GM12878 (cell line): Measurements from ENCODE around the gene WWOX. TPM values are rescaled to one million over a fixed set of nuclear protein-coding genes. Genes with fewer than 3 reads are reported as not detected.

Experiments
- ATAC-seq: fragments of 200-7000 bp; cut with Tn5 transposase; 3 replicates; pipeline ENCODE4 v1.9.1; 2020; ENCODE audit warnings: mild to moderate bottlenecking, moderate library complexity
- BruUV-seq: library from RNA; stranded (reverse); fragments of 400-500 nt; replicated peaks from 2 replicates; lab custom pipeline; 2021; lab: Mats Ljungman, UMichigan
- CTCF ChIA-PET: fragments of 300-600 bp; sonication (Branson Sonifier 250); formaldehyde crosslinking; extraction: SDS; loops from one replicate; lab custom pipeline; 2021; ENCODE audit warnings: inconsistent platforms; lab: Yijun Ruan, JAX
- POLR2A ChIA-PET: fragments of 350-600 bp; formaldehyde crosslinking; extraction: SDS; loops from one replicate; lab custom pipeline; 2021; ENCODE audit warnings: inconsistent platforms; lab: Charles Lee
- RAD21 ChIA-PET: fragments of 300-600 bp; sonication (Branson Sonifier 250); formaldehyde crosslinking; loops from one replicate; lab custom pipeline; 2023; ENCODE audit warnings: antibody characterized with exemption; ENCODE audit not compliant: unreplicated experiment; lab: Charles Lee
- SMC1A ChIA-PET: fragments of 300-600 bp; sonication (Branson Sonifier 250); formaldehyde crosslinking; loops from one replicate; lab custom pipeline; 2023; ENCODE audit not compliant: unreplicated experiment, uncharacterized antibody; lab: Charles Lee
- DNase-seq: peaks from one replicate; pipeline ENCODE4 v3.0.0-alpha.2; 2011; ENCODE audit warnings: low read depth, low spot score
- FAIRE-seq: peaks from 3 replicates; lab custom pipeline; 2011; peaks lifted over from hg19 to GRCh38; lab: Jason Lieb, UNC
- H2AFZ ChIP-seq: 2 replicates; pipeline ENCODE4 v1.6.0; 2011; ENCODE audit warnings: low read depth, low read length, control low read depth; ENCODE audit not compliant: control insufficient read depth
- H3K27ac ChIP-seq: 2 replicates; pipeline ENCODE4 v1.5.1; 2011; ENCODE audit warnings: control low read depth; ENCODE audit not compliant: control insufficient read depth, insufficient read depth
- H3K27me3 ChIP-seq, 2 experiments: replicated peaks in 1 of 2; 2 replicates each; pipeline versions ENCODE4 v1.6.0 to v1.6.1; 2011; ENCODE audit warnings: low read length in 1 of 2; ENCODE audit not compliant: control insufficient read depth in 2 of 2, insufficient read depth in 2 of 2
- H3K36me3 ChIP-seq, 2 experiments: 2 replicates each; pipeline ENCODE4 v1.5.1; 2011; ENCODE audit warnings: low read length in 1 of 2; ENCODE audit not compliant: control insufficient read depth in 2 of 2, insufficient read depth in 2 of 2
- H3K4me1 ChIP-seq: 2 replicates; pipeline ENCODE4 v1.6.1; 2011; ENCODE audit warnings: mild to moderate bottlenecking, low read length, moderate library complexity, mixed read lengths; ENCODE audit not compliant: control insufficient read depth, insufficient read depth
- H3K4me2 ChIP-seq: 2 replicates; pipeline ENCODE4 v1.6.0; 2011; ENCODE audit warnings: control low read depth; ENCODE audit not compliant: control insufficient read depth, insufficient read depth
- H3K4me3 ChIP-seq: fragments of 200-600 bp; sonication (generic); 2 replicates; pipeline ENCODE4 v1.5.1; 2016
- H3K79me2 ChIP-seq: 2 replicates; pipeline ENCODE4 v1.6.0; 2011; ENCODE audit warnings: low read length; ENCODE audit not compliant: control insufficient read depth, insufficient read depth
- H3K9ac ChIP-seq: 2 replicates; pipeline ENCODE4 v1.8.0; 2011; ENCODE audit warnings: low read length, control low read depth, mixed read lengths; ENCODE audit not compliant: control insufficient read depth, insufficient read depth
- H3K9me3 ChIP-seq: replicated peaks from 3 replicates; pipeline ENCODE4 v1.5.1; 2011; ENCODE audit warnings: mild to moderate bottlenecking, low read length; ENCODE audit not compliant: control insufficient read depth, insufficient read depth
- H4K20me1 ChIP-seq: 2 replicates; pipeline ENCODE4 v1.6.0; 2011; ENCODE audit not compliant: control insufficient read depth, insufficient read depth
- BACH1 ChIP-seq: fragments of 450-650 bp; IDR thresholded peaks from 2 replicates; pipeline ENCODE4 v1.6.1; 2017; ENCODE audit warnings: mild to moderate bottlenecking, borderline replicate concordance
- CEBPB ChIP-seq, 2 experiments: fragments of 150-350 bp in 1 of 2; IDR thresholded peaks; 2 replicates each; pipeline ENCODE4 v1.6.1; 2012 to 2014; ENCODE audit warnings: low read depth in 2 of 2, low read length in 2 of 2, borderline replicate concordance in 1 of 2, inconsistent platforms in 1 of 2
- HDAC6 ChIP-seq: fragments of 200-600 bp; sonication (generic); IDR thresholded peaks from one replicate; pipeline ENCODE4 v1.8.0; 2017; ENCODE audit warnings: antibody characterized with exemption; ENCODE audit not compliant: unreplicated experiment
- PKNOX1 ChIP-seq: fragments of 450-650 bp; IDR thresholded peaks from 2 replicates; pipeline ENCODE4 v1.6.1; 2016; ENCODE audit warnings: mild to moderate bottlenecking
- RELB ChIP-seq: fragments of 450-650 bp; IDR thresholded peaks from 2 replicates; pipeline ENCODE4 v1.6.1; 2017; ENCODE audit warnings: low read depth, mild to moderate bottlenecking, moderate library complexity
- SRF ChIP-seq, 2 experiments: IDR thresholded peaks; 2 replicates each; pipeline ENCODE4 v1.6.1; 2011; ENCODE audit warnings: low read depth in 2 of 2, low read length in 2 of 2, mild to moderate bottlenecking in 1 of 2, moderate library complexity in 1 of 2
- TBL1XR1 ChIP-seq: IDR thresholded peaks from 2 replicates; pipeline ENCODE4 v1.6.1; 2012; ENCODE audit warnings: low read depth, low read length, improper control_type of control experiment
- WGBS: methylation state at CpG from one replicate; pipeline ENCODE4 v1.1.6; 2016; ENCODE audit warnings: low lambda C conversion rate; ENCODE audit not compliant: insufficient replicate concordance, insufficient coverage; ENCODE audit errors: missing lambda C conversion rate; 5-methylcytosine and 5-hydroxymethylcytosine counted together
- in situ Hi-C: fragments of 300-500 bp; cut with MboI; formaldehyde crosslinking; loops from 9 replicates; pipeline ENCODE4 v1.14.3; 2018; ENCODE audit warnings: mixed read lengths
- intact Hi-C: fragments of 100-400 bp; cut with micrococcal nuclease; formaldehyde crosslinking; loops from one replicate; pipeline ENCODE4 v1.14.2; 2022; ENCODE audit not compliant: unreplicated experiment
- polyA plus RNA-seq, 11 experiments: library from polyadenylated mRNA; depleted of rRNA in 4 of 11; unstranded in 6 of 11; stranded (reverse) in 5 of 11; fragments of >200 nt; fragmentation: Nextera tagmentation in 4 of 11; fragmentation: Illumina TruSeq in 1 of 11; extraction: Ambion mirVana in 4 of 11; extraction: Trizol in 1 of 11; gene quantifications; 1 replicate in 1 of 11; 2 replicates in 10 of 11; pipeline versions ENCODE4 v1.2.1 to v1.2.3, GENCODE V29; 2011 to 2016; ENCODE audit warnings: inconsistent platforms in 2 of 11, missing spikeins in 2 of 11, low read depth in 1 of 11
- total RNA-seq, 4 experiments: library from RNA; depleted of rRNA in 3 of 4; stranded (reverse); fragments of >200 nt in 3 of 4; fragmentation: Illumina TruSeq in 1 of 4; extraction: Trizol in 1 of 4; gene quantifications; 2 replicates each; pipeline versions ENCODE4 v1.2.1 to v1.2.3, GENCODE V29; 2013 to 2021
- TF ChIP-seq, protein P1 (sequence below): IDR thresholded peaks from 2 replicates; pipeline ENCODE4 v1.6.1; 2011; ENCODE audit warnings: borderline replicate concordance, low read depth, mild to moderate bottlenecking, moderate library complexity, low read length; ENCODE audit not compliant: insufficient read depth, poor library complexity, severe bottlenecking

WWOX gene
- total and polyA plus RNA-seq, 10 of the 15 experiments (the other 5 are each of a cell fraction or from before 2014, with no cell fraction given) = 2.8 to 24.4 (median 17.8) TPM

- no peak for TF ChIP-seq CEBPB (IDR thresholded peaks at IDR 0.05; ENCODE audit: borderline replicate concordance in 1 of 2, low read depth in 2 of 2, low read length in 2 of 2)
- TF ChIP-seq, protein P1, sequence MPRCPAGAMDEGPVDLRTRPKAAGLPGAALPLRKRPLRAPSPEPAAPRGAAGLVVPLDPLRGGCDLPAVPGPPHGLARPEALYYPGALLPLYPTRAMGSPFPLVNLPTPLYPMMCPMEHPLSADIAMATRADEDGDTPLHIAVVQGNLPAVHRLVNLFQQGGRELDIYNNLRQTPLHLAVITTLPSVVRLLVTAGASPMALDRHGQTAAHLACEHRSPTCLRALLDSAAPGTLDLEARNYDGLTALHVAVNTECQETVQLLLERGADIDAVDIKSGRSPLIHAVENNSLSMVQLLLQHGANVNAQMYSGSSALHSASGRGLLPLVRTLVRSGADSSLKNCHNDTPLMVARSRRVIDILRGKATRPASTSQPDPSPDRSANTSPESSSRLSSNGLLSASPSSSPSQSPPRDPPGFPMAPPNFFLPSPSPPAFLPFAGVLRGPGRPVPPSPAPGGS = no peak
- TF ChIP-seq, all 136 proteins: peak for 0
- H3K79me2 ChIP-seq = no peaks in the 10 kb centered on the region
- H2AFZ ChIP-seq = no peak overlapping the region
- ChIA-PET SMC1A (no interaction called here), POLR2A (no interaction called here), RAD21 (no interaction called here), CTCF (no interaction called here)
- H3K27me3 ChIP-seq = no peaks in the 10 kb centered on the region
- H3K27ac ChIP-seq = no peak overlapping the region
- no peak overlapping the region for H3K9ac ChIP-seq
- ATAC-seq = no peak
- intact Hi-C loops = no loop called here
- no peaks in the 10 kb centered on the region for H3K36me3 ChIP-seq
- H3K4me3 ChIP-seq = no peak overlapping the region
- WGBS = 54% methylated on average over 13 of the region's 13 CpGs
- no peaks in the 10 kb centered on the region for H4K20me1 ChIP-seq
- no peaks in the 10 kb centered on the region for H3K9me3 ChIP-seq
- no peak for DNase-seq
- in situ Hi-C loops = no loop called here
- BruUV-seq = no TSS peak
- no peak for FAIRE-seq
- H3K4me1 ChIP-seq = no peaks in the 10 kb centered on the region
- no peak overlapping the region for H3K4me2 ChIP-seq
Observed at GRCh38 chr16:78443542-78444364, 344.3 kb downstream of the WWOX start.

GRCh38 chr16:78445818-78446217 is 346.4 kb downstream of the WWOX start:
- Histone ChIP-seq H3K9me3 (no peaks in the 10 kb centered on the region), H3K4me1 (no peaks in the 10 kb centered on the region), H4K20me1 (no peaks in the 10 kb centered on the region), H3K4me3 (no peak overlapping the region), H3K27me3 (no peaks in the 10 kb centered on the region), H3K36me3 (no peaks in the 10 kb centered on the region), H2AFZ (no peak overlapping the region), H3K79me2 (no peaks in the 10 kb centered on the region), H3K4me2 (no peak overlapping the region), H3K9ac (no peak overlapping the region), H3K27ac (no peak overlapping the region)
- CTCF ChIA-PET = interaction anchor here (0.6 kb wide), 1 partner anchor 604 kb away, joined by 3 read pairs; no protein-coding TSS in a partner anchor
- DNase-seq (no peak), ATAC-seq (no peak), FAIRE-seq (no peak)
- POLR2A ChIA-PET = no interaction called here
- in situ Hi-C loops (no loop called here), intact Hi-C loops (no loop called here)
- SMC1A ChIA-PET = no interaction called here
- WGBS = 60% methylated on average over 3 of the region's 5 CpGs
- RAD21 ChIA-PET = no interaction called here
- BruUV-seq = no TSS peak
- TF ChIP-seq RELB (no peak), PKNOX1 (no peak), HDAC6 (no peak), TBL1XR1 (no peak), BACH1 (no peak), SRF (IDR thresholded peaks at IDR 0.05; ENCODE audit: low read depth in 2 of 2, low read length in 2 of 2) (no peak)
